Peyer's patch (tissue), 4 donors: ENCODE results near the gene STON2.

Source experiments
- POLR2A ChIP-seq, 2 donors: fragments of 450-650 bp; IDR thresholded peaks; one replicate each; pipeline ENCODE4 v1.5.1; 2017; ENCODE audit warnings: antibody characterized with exemption in 2 of 2, mild to moderate bottlenecking in 2 of 2, moderate library complexity in 2 of 2
- TF ChIP-seq, protein P1 (sequence below), 6 experiments: fragments of 450-650 bp in 4 of 6; fragments of 200-600 bp in 2 of 6; sonication (generic) in 1 of 6; IDR thresholded peaks; one replicate each; pipeline ENCODE4 v1.5.1; 2017 to 2019; ENCODE audit warnings: antibody characterized with exemption in 6 of 6, mild to moderate bottlenecking in 3 of 6, moderate library complexity in 1 of 6

DNA sequence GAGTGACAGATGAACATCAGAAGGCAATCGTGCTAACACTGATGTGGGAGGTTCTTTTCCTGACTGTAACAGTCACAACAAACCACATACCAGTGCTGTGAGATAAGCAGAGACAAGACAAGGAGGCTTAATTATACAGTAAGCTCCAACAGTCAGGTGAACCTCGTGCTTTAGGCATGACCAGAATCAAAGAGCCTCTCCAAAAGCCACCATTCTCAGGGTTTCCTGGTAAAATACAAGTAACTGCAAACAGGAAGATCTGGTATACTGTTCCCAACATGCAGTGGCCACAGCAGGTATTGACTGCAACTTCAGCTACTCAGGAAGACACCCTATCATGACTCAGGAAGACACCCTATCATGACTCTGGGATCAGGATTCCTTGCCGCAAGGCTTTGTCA lies 132.1 kb downstream of the STON2 start:
- TF ChIP-seq, protein P1, sequence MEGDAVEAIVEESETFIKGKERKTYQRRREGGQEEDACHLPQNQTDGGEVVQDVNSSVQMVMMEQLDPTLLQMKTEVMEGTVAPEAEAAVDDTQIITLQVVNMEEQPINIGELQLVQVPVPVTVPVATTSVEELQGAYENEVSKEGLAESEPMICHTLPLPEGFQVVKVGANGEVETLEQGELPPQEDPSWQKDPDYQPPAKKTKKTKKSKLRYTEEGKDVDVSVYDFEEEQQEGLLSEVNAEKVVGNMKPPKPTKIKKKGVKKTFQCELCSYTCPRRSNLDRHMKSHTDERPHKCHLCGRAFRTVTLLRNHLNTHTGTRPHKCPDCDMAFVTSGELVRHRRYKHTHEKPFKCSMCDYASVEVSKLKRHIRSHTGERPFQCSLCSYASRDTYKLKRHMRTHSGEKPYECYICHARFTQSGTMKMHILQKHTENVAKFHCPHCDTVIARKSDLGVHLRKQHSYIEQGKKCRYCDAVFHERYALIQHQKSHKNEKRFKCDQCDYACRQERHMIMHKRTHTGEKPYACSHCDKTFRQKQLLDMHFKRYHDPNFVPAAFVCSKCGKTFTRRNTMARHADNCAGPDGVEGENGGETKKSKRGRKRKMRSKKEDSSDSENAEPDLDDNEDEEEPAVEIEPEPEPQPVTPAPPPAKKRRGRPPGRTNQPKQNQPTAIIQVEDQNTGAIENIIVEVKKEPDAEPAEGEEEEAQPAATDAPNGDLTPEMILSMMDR (IDR thresholded peaks at IDR 0.05): peak in 1 of 6 experiments; percentile 2
- no peak for TF ChIP-seq POLR2A (IDR thresholded peaks at IDR 0.05)
